Astrocyte (in vitro differentiated cells and primary cell): ENCODE measurements around the gene TPPP2. TPM values are rescaled to one million over a fixed set of nuclear protein-coding genes. Genes with fewer than 3 reads are reported as not detected.

Experiments used
- DNase-seq: peaks from one replicate; pipeline ENCODE4 v3.0.0-alpha.2; 2010; ENCODE audit warnings: low read depth
- FAIRE-seq: peaks from 2 replicates; lab custom pipeline; 2011; peaks lifted over from hg19 to GRCh38; lab: Jason Lieb, UNC
- H2AFZ ChIP-seq: 2 replicates; pipeline ENCODE4 v1.6.0; 2012; ENCODE audit warnings: low read depth, low read length, inconsistent platforms
- H3K27ac ChIP-seq: 2 replicates; pipeline ENCODE4 v1.5.1; 2011; ENCODE audit warnings: low read depth, low read length, inconsistent platforms
- H3K27me3 ChIP-seq: 2 replicates; pipeline ENCODE4 v1.6.0; 2011; ENCODE audit warnings: low read length, inconsistent platforms; ENCODE audit not compliant: insufficient read depth
- H3K36me3 ChIP-seq: 2 replicates; pipeline ENCODE4 v1.5.1; 2011; ENCODE audit warnings: low read length, inconsistent platforms; ENCODE audit not compliant: insufficient read depth
- H3K4me1 ChIP-seq: 2 replicates; pipeline ENCODE4 v1.5.1; 2011; ENCODE audit warnings: low read length, inconsistent platforms; ENCODE audit not compliant: insufficient read depth
- H3K4me2 ChIP-seq: 2 replicates; pipeline ENCODE4 v1.6.0; 2012; ENCODE audit warnings: low read length, inconsistent platforms
- H3K4me3 ChIP-seq: 2 replicates; pipeline ENCODE4 v1.5.1; 2011; ENCODE audit warnings: low read depth, mild to moderate bottlenecking, low read length, inconsistent platforms; ENCODE audit not compliant: insufficient read depth
- H3K79me2 ChIP-seq: 2 replicates; pipeline ENCODE4 v1.6.0; 2012; ENCODE audit warnings: mild to moderate bottlenecking, low read length, inconsistent platforms; ENCODE audit not compliant: insufficient read depth
- H3K9ac ChIP-seq: 2 replicates; pipeline ENCODE4 v1.6.0; 2012; ENCODE audit warnings: mild to moderate bottlenecking, low read length, inconsistent platforms
- H3K9me3 ChIP-seq: 2 replicates; pipeline ENCODE4 v1.5.1; 2012; ENCODE audit warnings: low read depth, mild to moderate bottlenecking, low read length, inconsistent platforms; ENCODE audit not compliant: insufficient read depth
- H4K20me1 ChIP-seq: 2 replicates; pipeline ENCODE4 v1.6.0; 2012; ENCODE audit warnings: low read length, inconsistent platforms; ENCODE audit not compliant: insufficient read depth
- H3K27ac Mint-ChIP-seq: one replicate; pipeline ENCODE4 v1.8.0; 2021; ENCODE audit warnings: mild to moderate bottlenecking, mixed read lengths; ENCODE audit not compliant: unreplicated experiment
- H3K27me3 Mint-ChIP-seq: one replicate; pipeline ENCODE4 v1.8.0; 2021; ENCODE audit warnings: low read depth, mixed read lengths; ENCODE audit not compliant: unreplicated experiment
- H3K36me3 Mint-ChIP-seq: one replicate; pipeline ENCODE4 v1.8.0; 2021; ENCODE audit warnings: low read depth, mixed read lengths; ENCODE audit not compliant: unreplicated experiment
- H3K4me1 Mint-ChIP-seq: one replicate; pipeline ENCODE4 v1.8.0; 2021; ENCODE audit warnings: low read depth, mixed read lengths; ENCODE audit not compliant: unreplicated experiment
- H3K4me3 Mint-ChIP-seq: one replicate; pipeline ENCODE4 v1.8.0; 2021; ENCODE audit warnings: mild to moderate bottlenecking, moderate library complexity, mixed read lengths; ENCODE audit not compliant: unreplicated experiment
- H3K9me3 Mint-ChIP-seq: one replicate; pipeline ENCODE4 v1.8.0; 2021; ENCODE audit warnings: mild to moderate bottlenecking, mixed read lengths; ENCODE audit not compliant: unreplicated experiment
- CTCF ChIP-seq: IDR thresholded peaks from 2 replicates; pipeline ENCODE4 v1.5.1; 2011; ENCODE audit warnings: low read depth, mild to moderate bottlenecking, inconsistent platforms, low read length, moderate library complexity; ENCODE audit not compliant: insufficient read depth
- EZH2 ChIP-seq: IDR thresholded peaks from 2 replicates; pipeline ENCODE4 v1.6.1; 2012; ENCODE audit warnings: mild to moderate bottlenecking, low read length, inconsistent platforms; ENCODE audit not compliant: insufficient read depth
- total RNA-seq: library from RNA; stranded (reverse); gene quantifications from 2 replicates; pipeline ENCODE4 v1.2.1, GENCODE V29; 2021

Gene TPPP2
- total RNA-seq, 1 donor from 2014 or later: not detected

- Histone ChIP-seq H3K4me1 (peaks cover 2% of the 10 kb centered on the region), H4K20me1 (no peaks in the 10 kb centered on the region), H3K27me3 (no peaks in the 10 kb centered on the region), H3K9me3 (no peaks in the 10 kb centered on the region), H3K36me3 (no peaks in the 10 kb centered on the region), H3K9ac (no peak overlapping the region), H3K27ac (no peak overlapping the region), H2AFZ (no peak overlapping the region), H3K79me2 (no peaks in the 10 kb centered on the region), H3K4me2 (no peak overlapping the region), H3K4me3 (no peak overlapping the region)
- Mint-ChIP-seq H3K4me3 (no peak overlapping the region), H3K9me3 (peaks cover 3% of the 10 kb centered on the region), H3K27ac (no peak overlapping the region), H3K4me1 (peaks cover 15% of the 10 kb centered on the region), H3K27me3 (peaks cover 2% of the 10 kb centered on the region), H3K36me3 (no peaks in the 10 kb centered on the region)
- FAIRE-seq (no peak), DNase-seq (no peak)
- TF ChIP-seq CTCF: no peak
- TF ChIP-seq EZH2: no peak
Measured at GRCh38 chr14:21050597-21050996, 20.6 kb downstream of the TPPP2 start.

- Histone ChIP-seq H3K79me2 (no peaks in the 10 kb centered on the region), H4K20me1 (no peaks in the 10 kb centered on the region), H3K27ac (no peak overlapping the region), H3K4me3 (no peak overlapping the region), H3K4me1 (peaks cover 11% of the 10 kb centered on the region), H3K9me3 (no peaks in the 10 kb centered on the region), H3K27me3 (no peaks in the 10 kb centered on the region), H2AFZ (no peak overlapping the region), H3K36me3 (no peaks in the 10 kb centered on the region), H3K9ac (no peak overlapping the region), H3K4me2 (no peak overlapping the region)
- H3K27ac Mint-ChIP-seq: no peak overlapping the region
- TF ChIP-seq EZH2 (no peak), CTCF (no peak)
- DNase-seq (no peak), FAIRE-seq (no peak)
- peaks cover 23% of the 10 kb centered on the region for H3K4me1 Mint-ChIP-seq
- no peak overlapping the region for H3K4me3 Mint-ChIP-seq
- H3K36me3 Mint-ChIP-seq: no peaks in the 10 kb centered on the region
- peaks cover 3% of the 10 kb centered on the region for H3K9me3 Mint-ChIP-seq
- no peaks in the 10 kb centered on the region for H3K27me3 Mint-ChIP-seq
Measured at GRCh38 chr14:21053184-21054122, 23.4 kb downstream of the TPPP2 start.
